ENCODE measurements around the gene MED10. TPM values are rescaled to one million over a fixed set of nuclear protein-coding genes. Genes with fewer than 3 reads are reported as not detected.

MED10 gene
- total and polyA plus RNA-seq, 12 donors: 9.5 to 38.2 (median 25.7) TPM

DNA sequence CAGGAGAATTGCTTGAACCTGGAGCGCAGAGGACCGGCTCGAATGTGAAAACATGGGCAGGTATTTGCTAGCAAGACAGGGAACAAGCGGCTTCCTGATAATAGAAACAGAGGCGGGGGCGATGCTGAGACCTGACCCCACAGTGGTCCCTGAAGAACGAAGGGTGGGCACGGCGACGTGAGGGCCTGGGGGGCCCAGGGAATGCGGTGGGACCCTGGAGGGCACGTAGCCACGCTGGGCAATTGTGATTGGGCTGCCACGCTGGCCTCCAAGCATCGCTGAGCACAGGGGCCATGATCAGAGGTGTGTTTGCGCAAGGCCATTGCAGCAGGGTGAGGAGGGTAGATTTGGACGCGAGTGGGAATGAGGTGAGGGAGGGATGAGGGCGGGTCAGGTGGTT is 30.7 kb downstream of the MED10 start:
- Histone ChIP-seq H3K27ac (no peak overlapping the region), H3K4me3 (no peak overlapping the region), H3K36me3 (replicated peaks in 1 of 2) (no peaks in the 10 kb centered on the region), H3K9me3 (replicated peaks in 1 of 3) (no peaks in the 10 kb centered on the region), H3K27me3 (no peaks in the 10 kb centered on the region), H3K4me1 (replicated peaks in 1 of 2) (no peaks in the 10 kb centered on the region)
- TF ChIP-seq, protein P1, sequence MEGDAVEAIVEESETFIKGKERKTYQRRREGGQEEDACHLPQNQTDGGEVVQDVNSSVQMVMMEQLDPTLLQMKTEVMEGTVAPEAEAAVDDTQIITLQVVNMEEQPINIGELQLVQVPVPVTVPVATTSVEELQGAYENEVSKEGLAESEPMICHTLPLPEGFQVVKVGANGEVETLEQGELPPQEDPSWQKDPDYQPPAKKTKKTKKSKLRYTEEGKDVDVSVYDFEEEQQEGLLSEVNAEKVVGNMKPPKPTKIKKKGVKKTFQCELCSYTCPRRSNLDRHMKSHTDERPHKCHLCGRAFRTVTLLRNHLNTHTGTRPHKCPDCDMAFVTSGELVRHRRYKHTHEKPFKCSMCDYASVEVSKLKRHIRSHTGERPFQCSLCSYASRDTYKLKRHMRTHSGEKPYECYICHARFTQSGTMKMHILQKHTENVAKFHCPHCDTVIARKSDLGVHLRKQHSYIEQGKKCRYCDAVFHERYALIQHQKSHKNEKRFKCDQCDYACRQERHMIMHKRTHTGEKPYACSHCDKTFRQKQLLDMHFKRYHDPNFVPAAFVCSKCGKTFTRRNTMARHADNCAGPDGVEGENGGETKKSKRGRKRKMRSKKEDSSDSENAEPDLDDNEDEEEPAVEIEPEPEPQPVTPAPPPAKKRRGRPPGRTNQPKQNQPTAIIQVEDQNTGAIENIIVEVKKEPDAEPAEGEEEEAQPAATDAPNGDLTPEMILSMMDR (IDR thresholded peaks at IDR 0.05): no peak
- no peak for TF ChIP-seq POLR2A (IDR thresholded peaks at IDR 0.05)
- no peak for DNase-seq
- intact Hi-C loops (cut with DNase I): no loop called here
- 89 to 94% (median 91%) methylated on average over 19 of the region's 19 CpGs for WGBS, 4 donors

DNA sequence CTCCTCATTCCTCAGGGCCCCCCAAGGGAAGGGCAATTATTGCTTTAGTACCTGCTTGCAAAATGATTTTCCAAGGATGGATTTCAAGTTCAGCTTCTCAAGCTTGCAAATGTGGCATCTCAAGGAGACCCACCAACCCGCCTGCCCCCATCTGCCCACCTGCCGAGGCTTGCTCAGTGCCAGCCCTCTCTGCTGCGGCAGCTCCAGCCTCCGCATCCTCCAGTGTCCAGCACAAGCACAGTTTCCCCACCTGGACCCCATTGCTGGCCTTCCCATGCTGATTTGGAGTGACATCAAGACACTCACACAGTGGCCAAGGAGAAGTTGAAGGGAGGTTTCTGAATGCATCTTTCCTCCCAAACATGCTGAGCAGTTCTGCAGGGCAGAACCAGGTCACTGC is 31.2 kb downstream of the MED10 start:
- 91 to 97% (median 96%) methylated on average over 4 of the region's 4 CpGs for WGBS, 4 donors
- intact Hi-C loops (cut with DNase I): no loop called here
- TF ChIP-seq, protein P1 (IDR thresholded peaks at IDR 0.05): no peak
- no peak for TF ChIP-seq POLR2A (IDR thresholded peaks at IDR 0.05)

DNA sequence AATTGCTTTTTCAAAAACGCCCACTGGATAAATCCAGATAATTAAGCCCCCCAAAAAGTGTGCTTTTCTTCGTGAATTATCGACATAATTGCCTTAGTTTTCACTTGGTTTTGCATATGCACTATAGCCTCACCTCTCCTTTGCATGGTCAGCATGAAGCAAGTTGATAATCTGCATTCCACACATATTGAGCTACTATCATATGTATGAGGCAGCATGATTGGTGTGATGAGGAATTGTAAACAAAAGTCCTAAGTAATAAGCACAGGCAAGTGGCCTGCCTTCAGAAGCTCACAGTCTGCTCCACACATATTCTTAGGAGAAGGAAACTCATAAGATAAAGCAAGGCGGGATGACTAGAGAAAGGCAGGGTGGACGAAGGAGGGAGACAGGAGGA is 33.8 kb downstream of the MED10 start:
- intact Hi-C loops (cut with DNase I): no loop called here
- no peaks in the 10 kb centered on the region for H3K4me1 ChIP-seq (replicated peaks in 1 of 2)
- H3K27ac ChIP-seq: no peak overlapping the region
- no peaks in the 10 kb centered on the region for H3K9me3 ChIP-seq (replicated peaks in 1 of 3)
- no peaks in the 10 kb centered on the region for H3K27me3 ChIP-seq
- no peak overlapping the region for H3K4me3 ChIP-seq
- no peak for TF ChIP-seq POLR2A (IDR thresholded peaks at IDR 0.05)
- TF ChIP-seq, protein P1 (IDR thresholded peaks at IDR 0.05): no peak
- 72 to 88% (median 82%) methylated on average over 5 of the region's 5 CpGs for WGBS, 4 donors
- no peaks in the 10 kb centered on the region for H3K36me3 ChIP-seq (replicated peaks in 1 of 2)
- no peak for DNase-seq

More for the DNA sequence above, 31.2 kb downstream of the MED10 start:
- Histone ChIP-seq H3K27ac (no peak overlapping the region), H3K4me3 (no peak overlapping the region), H3K9me3 (replicated peaks in 1 of 3) (no peaks in the 10 kb centered on the region), H3K27me3 (no peaks in the 10 kb centered on the region), H3K36me3 (replicated peaks in 1 of 2) (no peaks in the 10 kb centered on the region), H3K4me1 (replicated peaks in 1 of 2) (no peaks in the 10 kb centered on the region)
- no peak for DNase-seq

DNA sequence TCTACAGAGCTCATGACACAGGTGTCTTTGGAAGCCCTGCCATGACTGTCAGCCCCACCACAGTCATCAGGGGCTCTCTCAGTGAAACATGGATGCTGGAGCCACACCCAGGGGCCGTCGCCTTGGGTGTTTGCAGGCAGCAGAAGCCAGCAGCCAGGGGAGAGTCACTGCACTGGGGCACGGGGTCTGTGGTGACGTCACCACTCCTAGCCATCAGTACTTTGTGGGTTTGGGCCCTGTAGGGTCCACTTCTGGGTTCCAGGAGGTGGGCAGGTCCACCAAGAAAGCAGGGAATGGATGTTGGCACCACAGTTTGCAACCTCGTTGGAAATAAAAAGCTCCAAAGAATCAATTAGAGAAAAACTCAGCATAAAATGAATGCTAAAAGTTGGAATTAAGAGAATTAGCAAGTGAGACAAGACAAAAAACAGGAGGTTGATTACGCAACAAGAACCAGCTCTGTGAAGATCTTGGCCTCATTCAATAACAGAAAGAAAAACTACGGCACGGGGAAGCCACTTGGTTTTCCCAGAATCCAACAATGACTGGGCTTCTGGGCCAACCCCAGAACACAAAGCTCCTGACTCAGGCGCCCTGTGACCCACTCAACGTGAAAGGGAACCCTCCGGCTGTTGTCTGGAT is 34.3 kb downstream of the MED10 start:
- Histone ChIP-seq H3K4me1 (replicated peaks in 1 of 2) (no peaks in the 10 kb centered on the region), H3K4me3 (no peak overlapping the region), H3K9me3 (replicated peaks in 1 of 3) (no peaks in the 10 kb centered on the region), H3K27ac (no peak overlapping the region), H3K36me3 (replicated peaks in 1 of 2) (no peaks in the 10 kb centered on the region), H3K27me3 (no peaks in the 10 kb centered on the region)
- WGBS, 4 donors: 81 to 85% (median 83%) methylated on average over 11 of the region's 11 CpGs
- intact Hi-C loops (cut with DNase I): no loop called here
- TF ChIP-seq, protein P1 (IDR thresholded peaks at IDR 0.05): no peak
- no peak for TF ChIP-seq POLR2A (IDR thresholded peaks at IDR 0.05)
- DNase-seq: no peak
